Measurements from ENCODE around the gene PPFIBP2. TPM values are rescaled to one million over a fixed set of nuclear protein-coding genes. Genes with fewer than 3 reads are reported as not detected.

PPFIBP2 gene
- total RNA-seq, 1 experiment from 2014 or later: 5.7 TPM

GRCh38 chr11:7501251-7501650 lies 12.5 kb upstream of the PPFIBP2 start:
- no peak overlapping the region for H3K9ac ChIP-seq (ENCODE audit: low read length)
- H2AFZ ChIP-seq (ENCODE audit: low read depth, low read length, poor library complexity, severe bottlenecking): no peak overlapping the region
- no peaks in the 10 kb centered on the region for H3K9me2 ChIP-seq (ENCODE audit: insufficient read depth)
- H3K27me3 ChIP-seq (ENCODE audit: insufficient read depth, low read length): peaks cover 22% of the 10 kb centered on the region
- intact Hi-C loops (cut with micrococcal nuclease): no loop called here
- H4K20me1 ChIP-seq (ENCODE audit: insufficient read depth): no peaks in the 10 kb centered on the region
- CTCF ChIA-PET: no interaction called here
- POLR2A ChIA-PET: no interaction called here
- no peak for ATAC-seq
- H3K4me1 ChIP-seq (ENCODE audit: control insufficient read depth in 1 of 2, insufficient read depth in 2 of 2, low read length in 2 of 2): no peaks in the 10 kb centered on the region
- RAD21 ChIA-PET (ENCODE audit: low non-redundant PET in 1 of 2, low total read pairs in 2 of 2, uncharacterized antibody in 2 of 2, unreplicated experiment in 2 of 2): no interaction called here
- no peaks in the 10 kb centered on the region for H3K9me3 ChIP-seq (ENCODE audit: control insufficient read depth in 1 of 2, insufficient read depth in 1 of 2, low read depth in 1 of 2, low read length in 2 of 2)
- TF ChIP-seq ZFX (IDR thresholded peaks at IDR 0.05): no peak
- TF ChIP-seq EZH2phosphoT487 (IDR thresholded peaks at IDR 0.05; ENCODE audit: borderline replicate concordance): no peak
- no peak overlapping the region for H3K4me2 ChIP-seq (ENCODE audit: low read length)
- H3K36me3 ChIP-seq (ENCODE audit: control insufficient read depth in 1 of 2, insufficient read depth in 2 of 2, low read length in 2 of 2): no peaks in the 10 kb centered on the region
- H3K79me2 ChIP-seq (ENCODE audit: insufficient read depth, low read length): no peaks in the 10 kb centered on the region
- DNase-seq (ENCODE audit: low read depth, low spot score): no peak
- H3K27ac ChIP-seq (ENCODE audit: low read depth, low read length): no peak overlapping the region
- BruUV-seq (replicated peaks): no TSS peak
- no peak overlapping the region for H3K4me3 ChIP-seq (replicated peaks in 1 of 2; ENCODE audit: low read depth in 1 of 2, low read length in 2 of 2)

DNA sequence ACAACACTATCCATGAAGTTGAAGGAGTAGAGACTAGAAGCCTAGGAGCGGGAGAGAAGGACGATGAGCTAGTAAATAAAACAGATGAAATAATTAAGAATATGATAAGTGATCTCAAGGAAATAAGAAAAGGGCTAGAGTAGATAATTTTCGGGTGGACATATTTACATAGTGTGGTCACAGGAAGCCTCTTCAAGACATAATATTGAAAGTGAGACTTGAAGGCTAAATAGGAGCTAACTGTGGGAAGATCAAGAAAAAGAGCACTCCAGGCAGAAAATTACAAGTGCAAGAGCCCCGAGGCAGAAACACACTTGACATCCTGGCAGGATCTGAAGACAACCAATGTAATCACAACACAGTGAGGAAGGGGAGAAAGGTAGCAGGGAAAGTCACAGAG lies 11.9 kb upstream of the PPFIBP2 start:
- Histone ChIP-seq H3K79me2 (ENCODE audit: insufficient read depth, low read length) (no peaks in the 10 kb centered on the region), H3K27ac (ENCODE audit: low read depth, low read length) (no peak overlapping the region), H2AFZ (ENCODE audit: low read depth, low read length, poor library complexity, severe bottlenecking) (no peak overlapping the region), H3K36me3 (ENCODE audit: control insufficient read depth in 1 of 2, insufficient read depth in 2 of 2, low read length in 2 of 2) (no peaks in the 10 kb centered on the region), H4K20me1 (ENCODE audit: insufficient read depth) (no peaks in the 10 kb centered on the region), H3K9me3 (ENCODE audit: control insufficient read depth in 1 of 2, insufficient read depth in 1 of 2, low read depth in 1 of 2, low read length in 2 of 2) (no peaks in the 10 kb centered on the region), H3K4me2 (ENCODE audit: low read length) (no peak overlapping the region), H3K9ac (ENCODE audit: low read length) (no peak overlapping the region), H3K9me2 (ENCODE audit: insufficient read depth) (no peaks in the 10 kb centered on the region), H3K27me3 (ENCODE audit: insufficient read depth, low read length) (peaks cover 22% of the 10 kb centered on the region), H3K4me1 (ENCODE audit: control insufficient read depth in 1 of 2, insufficient read depth in 2 of 2, low read length in 2 of 2) (no peaks in the 10 kb centered on the region), H3K4me3 (replicated peaks in 1 of 2; ENCODE audit: low read depth in 1 of 2, low read length in 2 of 2) (no peak overlapping the region)
- BruUV-seq (replicated peaks): no TSS peak
- ChIA-PET CTCF (no interaction called here), POLR2A (no interaction called here), RAD21 (ENCODE audit: low non-redundant PET in 1 of 2, low total read pairs in 2 of 2, uncharacterized antibody in 2 of 2, unreplicated experiment in 2 of 2) (no interaction called here)
- ATAC-seq: no peak
- intact Hi-C loops (cut with micrococcal nuclease): no loop called here
- TF ChIP-seq YY1 (IDR thresholded peaks at IDR 0.05; ENCODE audit: extremely low read depth, insufficient replicate concordance, low read depth, low read length) (no peak), POLR2AphosphoS5 (IDR thresholded peaks at IDR 0.05; ENCODE audit: low read depth, low read length) (no peak), TCF7L2 (IDR thresholded peaks at IDR 0.05; ENCODE audit: borderline replicate concordance, extremely low read depth, insufficient read depth, insufficient read length) (no peak), EGR1 (IDR thresholded peaks at IDR 0.05; ENCODE audit: low read depth) (no peak), RAD21 (IDR thresholded peaks at IDR 0.05; ENCODE audit: low read depth) (no peak), JUND (IDR thresholded peaks at IDR 0.05) (no peak), SP1 (IDR thresholded peaks at IDR 0.05; ENCODE audit: low read depth) (no peak)
- TF ChIP-seq, protein P1, sequence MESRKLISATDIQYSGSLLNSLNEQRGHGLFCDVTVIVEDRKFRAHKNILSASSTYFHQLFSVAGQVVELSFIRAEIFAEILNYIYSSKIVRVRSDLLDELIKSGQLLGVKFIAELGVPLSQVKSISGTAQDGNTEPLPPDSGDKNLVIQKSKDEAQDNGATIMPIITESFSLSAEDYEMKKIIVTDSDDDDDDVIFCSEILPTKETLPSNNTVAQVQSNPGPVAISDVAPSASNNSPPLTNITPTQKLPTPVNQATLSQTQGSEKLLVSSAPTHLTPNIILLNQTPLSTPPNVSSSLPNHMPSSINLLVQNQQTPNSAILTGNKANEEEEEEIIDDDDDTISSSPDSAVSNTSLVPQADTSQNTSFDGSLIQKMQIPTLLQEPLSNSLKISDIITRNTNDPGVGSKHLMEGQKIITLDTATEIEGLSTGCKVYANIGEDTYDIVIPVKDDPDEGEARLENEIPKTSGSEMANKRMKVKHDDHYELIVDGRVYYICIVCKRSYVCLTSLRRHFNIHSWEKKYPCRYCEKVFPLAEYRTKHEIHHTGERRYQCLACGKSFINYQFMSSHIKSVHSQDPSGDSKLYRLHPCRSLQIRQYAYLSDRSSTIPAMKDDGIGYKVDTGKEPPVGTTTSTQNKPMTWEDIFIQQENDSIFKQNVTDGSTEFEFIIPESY (IDR thresholded peaks at IDR 0.05; ENCODE audit: extremely low read depth, insufficient replicate concordance, low read length): no peak
- no peak for DNase-seq (ENCODE audit: low read depth, low spot score)

All from HCT116 (cell line).